H1 (cell line): ENCODE measurements around the gene BRINP3. TPM values are rescaled to one million over a fixed set of nuclear protein-coding genes. Genes with fewer than 3 reads are reported as not detected.

Experiments
- CTCF ChIA-PET: fragments of 300-600 bp; sonication (Branson Sonifier 250); formaldehyde crosslinking; loops from one replicate; lab custom pipeline; 2021; ENCODE audit not compliant: partially characterized antibody; lab: Charles Lee
- POLR2A ChIA-PET: fragments of 300-600 bp; sonication (Branson Sonifier 250); formaldehyde crosslinking; loops from one replicate; lab custom pipeline; 2021; ENCODE audit warnings: inconsistent platforms; ENCODE audit not compliant: partially characterized antibody; lab: Charles Lee
- DNase-seq, 2 experiments: peaks; one replicate each; pipeline versions ENCODE4 v3.0.0 to v3.0.0-alpha.2; 2010 to 2022; ENCODE audit warnings: low spot score in 2 of 2, low read depth in 1 of 2, mixed read lengths in 1 of 2
- FAIRE-seq: peaks from 2 replicates; lab custom pipeline; 2011; peaks lifted over from hg19 to GRCh38; lab: Jason Lieb, UNC
- H2AFZ ChIP-seq: 2 replicates; pipeline ENCODE4 v1.8.1; 2012; ENCODE audit warnings: low read length, inconsistent platforms
- H2AK5ac ChIP-seq: 2 replicates; pipeline ENCODE4 v1.6.1; 2013; ENCODE audit warnings: low read depth, low read length
- H2BK120ac ChIP-seq: replicated peaks from 2 replicates; pipeline ENCODE3; 2013; ENCODE audit warnings: low read depth, low read length, inconsistent platforms
- H2BK12ac ChIP-seq: 2 replicates; pipeline ENCODE4 v1.6.1; 2013; ENCODE audit warnings: low read depth, low read length
- H2BK15ac ChIP-seq: 2 replicates; pipeline ENCODE4 v1.6.1; 2013; ENCODE audit warnings: low read length
- H2BK20ac ChIP-seq: 2 replicates; pipeline ENCODE4 v1.6.1; 2013; ENCODE audit warnings: low read length
- H2BK5ac ChIP-seq: 2 replicates; pipeline ENCODE4 v1.6.1; 2013; ENCODE audit warnings: low read depth, low read length
- H3K14ac ChIP-seq: 2 replicates; pipeline ENCODE4 v1.6.1; 2013; ENCODE audit warnings: inconsistent platforms; ENCODE audit not compliant: insufficient read length
- H3K18ac ChIP-seq: 2 replicates; pipeline ENCODE4 v1.6.1; 2013; ENCODE audit warnings: low read length; ENCODE audit errors: extremely low read depth
- H3K23ac ChIP-seq: 2 replicates; pipeline ENCODE4 v1.6.1; 2013; ENCODE audit warnings: inconsistent platforms; ENCODE audit not compliant: insufficient read length
- H3K23me2 ChIP-seq: 2 replicates; pipeline ENCODE4 v1.6.1; 2013; ENCODE audit warnings: low read depth, low read length
- H3K27ac ChIP-seq: 2 replicates; pipeline ENCODE4 v1.6.1; 2011; ENCODE audit warnings: low read depth, low read length, inconsistent platforms
- H3K27me3 ChIP-seq, 4 experiments: replicated peaks in 1 of 4; 1 replicate in 1 of 4; 2 replicates in 3 of 4; pipeline versions ENCODE4 v1.6.1 to v1.8.1; 2011 to 2013; ENCODE audit warnings: low read length in 3 of 4, mild to moderate bottlenecking in 3 of 4, inconsistent platforms in 2 of 4, mixed read lengths in 2 of 4, moderate library complexity in 1 of 4; ENCODE audit not compliant: control insufficient read depth in 3 of 4, insufficient read depth in 3 of 4; ENCODE audit errors: extremely low read depth in 1 of 4
- H3K36me3 ChIP-seq, 4 experiments: 2 replicates each; pipeline versions ENCODE4 v1.6.1 to v1.8.1; 2011 to 2013; ENCODE audit warnings: mild to moderate bottlenecking in 4 of 4, low read length in 3 of 4, moderate library complexity in 2 of 4, control low read depth in 1 of 4, inconsistent platforms in 1 of 4; ENCODE audit not compliant: insufficient read depth in 4 of 4, control insufficient read depth in 2 of 4
- H3K4ac ChIP-seq: replicated peaks from 2 replicates; pipeline ENCODE3; 2013; ENCODE audit warnings: low read length, low read depth, mixed read lengths, inconsistent platforms; ENCODE audit not compliant: insufficient read length
- H3K4me1 ChIP-seq, 4 experiments: replicated peaks in 1 of 4; 1 replicate in 1 of 4; 2 replicates in 3 of 4; pipeline versions ENCODE4 v1.6.1 to v1.8.1; 2011 to 2013; ENCODE audit warnings: low read length in 3 of 4, inconsistent platforms in 2 of 4, mixed read lengths in 1 of 4; ENCODE audit not compliant: insufficient read depth in 4 of 4, control insufficient read depth in 3 of 4
- H3K4me2 ChIP-seq, 2 experiments: 2 replicates each; pipeline versions ENCODE4 v1.6.1 to v1.8.1; 2011 to 2013; ENCODE audit warnings: low read depth in 2 of 2, low read length in 2 of 2, control low read depth in 1 of 2, inconsistent platforms in 1 of 2, mild to moderate bottlenecking in 1 of 2; ENCODE audit not compliant: insufficient read depth in 1 of 2
- H3K4me3 ChIP-seq, 4 experiments: fragments of 200-600, 300-600 bp in 1 of 4; sonication (generic), shearing (Covaris generic), sonication (Bioruptor Twin) in 1 of 4; 2 replicates each; pipeline versions ENCODE4 v1.5.1 to v1.8.1; 2011 to 2016; ENCODE audit warnings: low read length in 4 of 4, low read depth in 3 of 4, control low read depth in 2 of 4, inconsistent platforms in 2 of 4, mild to moderate bottlenecking in 2 of 4, mixed read lengths in 1 of 4, moderate library complexity in 1 of 4; ENCODE audit not compliant: insufficient read depth in 2 of 4; ENCODE audit errors: extremely low read depth in 1 of 4
- H3K56ac ChIP-seq: replicated peaks from 2 replicates; pipeline ENCODE3; 2013; ENCODE audit warnings: low read depth, mild to moderate bottlenecking, mixed read lengths, low read length, inconsistent platforms; ENCODE audit not compliant: insufficient read length
- H3K79me1 ChIP-seq: 2 replicates; pipeline ENCODE4 v1.6.1; 2013; ENCODE audit warnings: low read depth, low read length, control low read depth
- H3K79me2 ChIP-seq, 2 experiments: 2 replicates each; pipeline versions ENCODE4 v1.6.1 to v1.8.1; 2012 to 2013; ENCODE audit warnings: low read length in 2 of 2, mild to moderate bottlenecking in 2 of 2, inconsistent platforms in 1 of 2; ENCODE audit not compliant: insufficient read depth in 2 of 2, control insufficient read depth in 1 of 2
- H3K9ac ChIP-seq, 4 experiments: replicated peaks in 1 of 4; 1 replicate in 1 of 4; 2 replicates in 3 of 4; pipeline versions ENCODE4 v1.6.1 to v1.8.1; 2011 to 2013; ENCODE audit warnings: low read depth in 3 of 4, low read length in 3 of 4, control low read depth in 2 of 4, mild to moderate bottlenecking in 2 of 4, moderate library complexity in 2 of 4, inconsistent platforms in 1 of 4; ENCODE audit errors: extremely low read depth in 1 of 4
- H3K9me3 ChIP-seq, 2 experiments: 2 replicates each; pipeline versions ENCODE4 v1.6.1 to v1.8.1; 2012 to 2013; ENCODE audit warnings: mild to moderate bottlenecking in 2 of 2, moderate library complexity in 2 of 2, control low read depth in 1 of 2, inconsistent platforms in 1 of 2, low read depth in 1 of 2, low read length in 1 of 2, mixed read lengths in 1 of 2; ENCODE audit not compliant: insufficient read depth in 2 of 2
- H4K20me1 ChIP-seq, 2 experiments: replicated peaks in 1 of 2; 2 replicates each; pipeline versions ENCODE3 to v1.8.1; 2011 to 2013; ENCODE audit warnings: inconsistent platforms in 2 of 2, low read length in 2 of 2, mild to moderate bottlenecking in 1 of 2; ENCODE audit not compliant: insufficient read depth in 2 of 2, control insufficient read depth in 1 of 2
- H4K5ac ChIP-seq: 2 replicates; pipeline ENCODE4 v1.6.1; 2013; ENCODE audit warnings: low read length, low read depth, mixed read lengths, inconsistent platforms; ENCODE audit not compliant: insufficient read length
- H4K8ac ChIP-seq: 2 replicates; pipeline ENCODE4 v1.8.0; 2013; ENCODE audit warnings: mild to moderate bottlenecking, moderate library complexity, low read length, inconsistent platforms; ENCODE audit not compliant: insufficient read depth; ENCODE audit errors: extremely low read depth
- H4K91ac ChIP-seq: replicated peaks from 2 replicates; pipeline ENCODE3; 2013; ENCODE audit warnings: low read length, mixed read lengths, inconsistent platforms; ENCODE audit not compliant: insufficient read length
- EGR1 ChIP-seq: IDR thresholded peaks from 2 replicates; pipeline ENCODE4 v1.6.1; 2011; ENCODE audit warnings: low read depth, low read length, borderline replicate concordance
- EZH2 ChIP-seq: fragments of 200-600 bp; sonication (generic); IDR thresholded peaks from 2 replicates; pipeline ENCODE4 v1.7.1; 2012; ENCODE audit warnings: low read depth, mild to moderate bottlenecking, moderate library complexity, low read length, inconsistent platforms; ENCODE audit not compliant: severe bottlenecking
- KDM5A ChIP-seq: fragments of 200-600 bp; IDR thresholded peaks from 2 replicates; pipeline ENCODE4 v1.7.1; 2012; ENCODE audit warnings: mild to moderate bottlenecking, low read length, inconsistent platforms, mixed read lengths
- SIX5 ChIP-seq: IDR thresholded peaks from 2 replicates; pipeline ENCODE4 v1.6.1; 2011; ENCODE audit warnings: mild to moderate bottlenecking, low read depth, low read length
- SRF ChIP-seq: IDR thresholded peaks from 2 replicates; pipeline ENCODE4 v1.6.1; 2011; ENCODE audit warnings: mild to moderate bottlenecking, low read depth, low read length, moderate library complexity
- TBP ChIP-seq: IDR thresholded peaks from 2 replicates; pipeline ENCODE4 v1.6.1; 2011; ENCODE audit warnings: low read depth, low read length, improper control_type of control experiment
- USF2 ChIP-seq: IDR thresholded peaks from 2 replicates; pipeline ENCODE4 v1.6.1; 2011; ENCODE audit warnings: low read length, improper control_type of control experiment
- YY1 ChIP-seq: IDR thresholded peaks from 2 replicates; pipeline ENCODE4 v1.6.1; 2011; ENCODE audit warnings: low read depth, mild to moderate bottlenecking, low read length
- ZNF274 ChIP-seq: IDR thresholded peaks from 2 replicates; pipeline ENCODE4 v1.7.0; 2012; ENCODE audit warnings: low read length, borderline replicate concordance; ENCODE audit errors: extremely low read depth
- whole genome bisulfite sequencing, 2 experiments: shearing (Covaris generic) in 1 of 2; methylation state at CpG; one replicate each; pipeline versions ENCODE4 v1.1.6 to v1.1.7; 2013 to 2015; ENCODE audit warnings: low lambda C conversion rate in 2 of 2, mixed read lengths in 2 of 2, inconsistent platforms in 1 of 2, low coverage in 1 of 2, missing lambda C conversion rate in 1 of 2; ENCODE audit not compliant: insufficient replicate concordance in 2 of 2, insufficient coverage in 1 of 2, insufficient read length in 1 of 2; ENCODE audit errors: extremely low coverage in 1 of 2, missing lambda C conversion rate in 1 of 2; 5-methylcytosine and 5-hydroxymethylcytosine counted together
- polyA plus RNA-seq, 7 experiments: library from polyadenylated mRNA; depleted of rRNA in 3 of 7; stranded (reverse) in 5 of 7; unstranded in 2 of 7; fragments of >200 nt in 5 of 7; fragments of 200-250 nt in 2 of 7; gene quantifications; 1 replicate in 5 of 7; 2 replicates in 1 of 7; 4 replicates in 1 of 7; pipeline versions ENCODE4 v1.2.1 to v1.2.3, GENCODE V29; 2011 to 2013; ENCODE audit warnings: missing spikeins in 2 of 7, mixed read lengths in 2 of 7
- total RNA-seq: library from RNA; stranded (reverse); fragmentation: NEBNext Ultra II Directional; extraction: Animal tissue kit (Norgen Biotek cat#: 25700); gene quantifications from 2 replicates; pipeline ENCODE4 v1.2.1, GENCODE V29; 2021

The BRINP3 gene
- total and polyA plus RNA-seq, 2 of the 8 experiments (the other 6 are each of a cell fraction or from before 2014, with no cell fraction given), result not detected

- WGBS, 2 experiments, result 91% methylated on average over 2 of the region's 2 CpGs; no CpG with 5 or more reads in 1 of the 2 experiments
- H3K4me2 ChIP-seq, result no peak overlapping the region
- no peak overlapping the region for H2AK5ac ChIP-seq
- H3K27ac ChIP-seq, result no peak overlapping the region
- H2BK20ac ChIP-seq, result no peak overlapping the region
- H3K79me1 ChIP-seq, result no peaks in the 10 kb centered on the region
- H3K14ac ChIP-seq, result no peak overlapping the region
- DNase-seq (no peak), FAIRE-seq (no peak)
- ChIA-PET CTCF (no interaction called here), POLR2A (no interaction called here)
- H3K18ac ChIP-seq, result no peak overlapping the region
- H2AFZ ChIP-seq, result no peak overlapping the region
- no peak overlapping the region for H3K9ac ChIP-seq
- no peaks in the 10 kb centered on the region for H3K9me3 ChIP-seq
- no peaks in the 10 kb centered on the region for H3K4me1 ChIP-seq
- H2BK5ac ChIP-seq, result no peak overlapping the region
- no peak overlapping the region for H3K56ac ChIP-seq
- no peaks in the 10 kb centered on the region for H3K36me3 ChIP-seq
- H3K4me3 ChIP-seq, result no peak overlapping the region
- no peak overlapping the region for H4K5ac ChIP-seq
- H3K4ac ChIP-seq, result no peak overlapping the region
- no peaks in the 10 kb centered on the region for H4K20me1 ChIP-seq
- H2BK12ac ChIP-seq, result no peak overlapping the region
- no peak overlapping the region for H3K23ac ChIP-seq
- TF ChIP-seq EZH2 (no peak), KDM5A (no peak), ZNF274 (no peak), USF2 (no peak), SRF (no peak), YY1 (no peak), SIX5 (no peak), TBP (no peak), EGR1 (no peak)
- H3K23me2 ChIP-seq, result no peaks in the 10 kb centered on the region
- H3K79me2 ChIP-seq, result no peaks in the 10 kb centered on the region
- no peaks in the 10 kb centered on the region for H3K27me3 ChIP-seq
- H2BK120ac ChIP-seq, result no peak overlapping the region
- no peak overlapping the region for H2BK15ac ChIP-seq
- no peak overlapping the region for H4K8ac ChIP-seq
- H4K91ac ChIP-seq, result no peak overlapping the region
These were observed 350.9 kb downstream of the BRINP3 start for GRCh38 chr1:190126728-190127127.
